ENCODE data around the gene MYBL2. TPM values are rescaled to one million over a fixed set of nuclear protein-coding genes. Genes with fewer than 3 reads are reported as not detected.

MYBL2 gene
- total RNA-seq, 1 experiment from 2014 or later: 95.9 TPM

DNA sequence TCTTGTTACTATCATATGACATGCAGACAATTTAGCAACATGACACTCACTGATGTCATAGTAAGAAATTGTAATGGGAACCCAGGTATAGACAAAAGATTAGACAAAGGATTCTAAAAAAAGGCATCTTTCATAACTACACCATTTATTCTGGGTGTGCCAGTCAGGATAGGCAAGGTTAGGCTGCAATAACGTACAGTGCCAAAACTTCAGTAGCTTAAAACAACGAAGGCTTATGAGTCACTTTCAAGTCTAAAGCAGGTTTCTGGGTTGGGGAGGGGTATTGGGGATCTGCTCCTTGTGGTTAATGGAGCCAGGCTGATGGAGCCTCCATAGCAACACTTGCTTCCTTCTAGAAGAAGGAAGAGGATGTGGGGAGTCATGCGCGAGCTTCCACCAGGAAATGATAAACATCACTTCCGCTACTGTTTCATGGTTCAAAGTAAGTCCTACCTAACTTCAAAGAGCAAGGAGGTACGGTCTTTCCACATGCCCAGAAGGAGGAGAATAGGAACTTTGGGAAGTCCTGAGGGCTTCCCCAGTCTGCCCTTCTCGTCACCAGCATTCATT, 61.9 kb downstream of the MYBL2 start:
- Histone ChIP-seq H3K36me3 (ENCODE audit: low read depth, low read length) (no peaks in the 10 kb centered on the region), H3K4me3 (ENCODE audit: low read length) (no peak overlapping the region), H3K9me2 (replicated peaks; ENCODE audit: low read length) (no peaks in the 10 kb centered on the region), H3F3A (ENCODE audit: low read length, unreplicated experiment) (no peaks in the 10 kb centered on the region), H3K27me3 (ENCODE audit: low read length) (no peaks in the 10 kb centered on the region), H3K4me2 (ENCODE audit: low read length) (no peak overlapping the region), H3K79me2 (ENCODE audit: low read length) (no peaks in the 10 kb centered on the region), H3K4me1 (ENCODE audit: insufficient read depth, low read length) (peaks cover 25% of the 10 kb centered on the region), H3K9ac (ENCODE audit: low read length) (no peak overlapping the region), H3K9me3 (ENCODE audit: low read length) (no peaks in the 10 kb centered on the region), H2AFZ (ENCODE audit: low read length) (no peak overlapping the region), H3K27ac (ENCODE audit: low read length) (no peak overlapping the region), H4K20me1 (ENCODE audit: low read length) (no peaks in the 10 kb centered on the region)
- DNase-seq (no peak), ATAC-seq (no peak)
- TF ChIP-seq CTCF (conservative IDR thresholded peaks at IDR 0.05; ENCODE audit: low read depth, low read length) (no peak), EZH2phosphoT487 (IDR thresholded peaks at IDR 0.05; ENCODE audit: borderline replicate concordance, low read length) (no peak), EZH2 (IDR thresholded peaks at IDR 0.05; ENCODE audit: low read length, unreplicated experiment) (no peak)
- ChIA-PET POLR2A (ENCODE audit: unreplicated experiment) (no interaction called here), CTCF (no interaction called here)
- no TSS peak for BruUV-seq (replicated peaks)
- intact Hi-C loops (cut with micrococcal nuclease): no loop called here

DNA sequence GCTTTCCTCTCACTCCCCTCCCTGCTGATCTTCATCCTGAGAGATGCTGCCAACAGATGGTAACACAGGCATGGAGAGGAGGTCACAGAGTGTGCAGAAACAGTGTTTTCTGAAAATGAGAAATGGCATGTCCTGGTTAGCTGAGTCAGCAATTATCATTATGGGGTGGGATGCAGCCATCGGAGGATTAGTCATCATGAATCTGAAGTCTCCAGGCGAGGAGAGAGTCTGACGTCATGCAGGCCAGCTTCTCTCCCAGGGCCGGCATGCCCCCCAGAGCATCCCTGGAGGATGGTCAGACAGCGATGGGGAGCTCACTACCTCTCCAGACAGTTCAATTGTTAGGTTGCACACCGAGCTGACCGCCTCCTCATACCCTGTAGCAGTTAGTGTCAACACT, 64.6 kb downstream of the MYBL2 start:
- ATAC-seq: no peak

More for the DNA sequence above, 64.6 kb downstream of the MYBL2 start:
- Histone ChIP-seq H3F3A (ENCODE audit: low read length, unreplicated experiment) (no peaks in the 10 kb centered on the region), H3K9ac (ENCODE audit: low read length) (no peak overlapping the region), H3K9me3 (ENCODE audit: low read length) (no peaks in the 10 kb centered on the region), H3K4me3 (ENCODE audit: low read length) (no peak overlapping the region), H3K4me1 (ENCODE audit: insufficient read depth, low read length) (peaks cover 21% of the 10 kb centered on the region), H3K27ac (ENCODE audit: low read length) (no peak overlapping the region), H2AFZ (ENCODE audit: low read length) (no peak overlapping the region), H3K27me3 (ENCODE audit: low read length) (no peaks in the 10 kb centered on the region), H3K9me2 (replicated peaks; ENCODE audit: low read length) (no peaks in the 10 kb centered on the region), H3K79me2 (ENCODE audit: low read length) (no peaks in the 10 kb centered on the region), H3K4me2 (ENCODE audit: low read length) (no peak overlapping the region), H4K20me1 (ENCODE audit: low read length) (no peaks in the 10 kb centered on the region), H3K36me3 (ENCODE audit: low read depth, low read length) (no peaks in the 10 kb centered on the region)
- BruUV-seq (replicated peaks): no TSS peak
- intact Hi-C loops (cut with micrococcal nuclease): no loop called here
- DNase-seq: peak; percentile 13
- TF ChIP-seq EZH2phosphoT487 (IDR thresholded peaks at IDR 0.05; ENCODE audit: borderline replicate concordance, low read length): no peak
- no peak for TF ChIP-seq EZH2 (IDR thresholded peaks at IDR 0.05; ENCODE audit: low read length, unreplicated experiment)
- TF ChIP-seq CTCF (conservative IDR thresholded peaks at IDR 0.05; ENCODE audit: low read depth, low read length): no peak
- CTCF ChIA-PET: no interaction called here
- POLR2A ChIA-PET (ENCODE audit: unreplicated experiment): interaction anchor here (0.7 kb wide), 1 partner anchor 274 kb away, joined by 4 read pairs; the partner anchor contains the start of gene SRSF6

Data from PC-3 (cell line).